ENCODE measurements around the gene RNLS. TPM values are rescaled to one million over a fixed set of nuclear protein-coding genes. Genes with fewer than 3 reads are reported as not detected.

Gene RNLS
- polyA plus RNA-seq, 2 of the 4 experiments (the other 2 are of a cell fraction): 11.7 to 16.8 TPM

DNA sequence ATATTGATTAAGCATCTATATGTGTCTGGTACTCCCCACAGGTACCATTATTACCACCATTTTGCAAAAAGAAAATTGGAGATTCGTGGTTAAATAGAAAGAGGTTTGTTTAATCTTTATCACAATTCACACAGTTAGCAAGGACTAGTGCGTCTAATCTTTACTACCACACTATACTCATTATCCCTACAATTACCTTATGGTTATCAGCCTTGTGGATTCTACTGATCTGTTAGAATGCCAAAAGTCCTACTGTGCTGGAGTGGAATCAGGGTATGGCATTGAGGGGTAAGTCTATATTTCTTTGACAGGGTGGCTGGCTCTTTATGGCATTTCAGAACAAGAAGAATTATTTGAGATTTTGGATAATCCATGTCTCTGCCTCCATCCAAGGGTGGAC is 156.1 kb downstream of the RNLS start:
- no peak for TF ChIP-seq RAD21 (conservative IDR thresholded peaks at IDR 0.05 in 1 of 2, IDR thresholded peaks at IDR 0.05 in 1 of 2)
- TF ChIP-seq, protein P1, sequence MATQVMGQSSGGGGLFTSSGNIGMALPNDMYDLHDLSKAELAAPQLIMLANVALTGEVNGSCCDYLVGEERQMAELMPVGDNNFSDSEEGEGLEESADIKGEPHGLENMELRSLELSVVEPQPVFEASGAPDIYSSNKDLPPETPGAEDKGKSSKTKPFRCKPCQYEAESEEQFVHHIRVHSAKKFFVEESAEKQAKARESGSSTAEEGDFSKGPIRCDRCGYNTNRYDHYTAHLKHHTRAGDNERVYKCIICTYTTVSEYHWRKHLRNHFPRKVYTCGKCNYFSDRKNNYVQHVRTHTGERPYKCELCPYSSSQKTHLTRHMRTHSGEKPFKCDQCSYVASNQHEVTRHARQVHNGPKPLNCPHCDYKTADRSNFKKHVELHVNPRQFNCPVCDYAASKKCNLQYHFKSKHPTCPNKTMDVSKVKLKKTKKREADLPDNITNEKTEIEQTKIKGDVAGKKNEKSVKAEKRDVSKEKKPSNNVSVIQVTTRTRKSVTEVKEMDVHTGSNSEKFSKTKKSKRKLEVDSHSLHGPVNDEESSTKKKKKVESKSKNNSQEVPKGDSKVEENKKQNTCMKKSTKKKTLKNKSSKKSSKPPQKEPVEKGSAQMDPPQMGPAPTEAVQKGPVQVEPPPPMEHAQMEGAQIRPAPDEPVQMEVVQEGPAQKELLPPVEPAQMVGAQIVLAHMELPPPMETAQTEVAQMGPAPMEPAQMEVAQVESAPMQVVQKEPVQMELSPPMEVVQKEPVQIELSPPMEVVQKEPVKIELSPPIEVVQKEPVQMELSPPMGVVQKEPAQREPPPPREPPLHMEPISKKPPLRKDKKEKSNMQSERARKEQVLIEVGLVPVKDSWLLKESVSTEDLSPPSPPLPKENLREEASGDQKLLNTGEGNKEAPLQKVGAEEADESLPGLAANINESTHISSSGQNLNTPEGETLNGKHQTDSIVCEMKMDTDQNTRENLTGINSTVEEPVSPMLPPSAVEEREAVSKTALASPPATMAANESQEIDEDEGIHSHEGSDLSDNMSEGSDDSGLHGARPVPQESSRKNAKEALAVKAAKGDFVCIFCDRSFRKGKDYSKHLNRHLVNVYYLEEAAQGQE (IDR thresholded peaks at IDR 0.05): no peak
- no peak for TF ChIP-seq RFX5 (IDR thresholded peaks at IDR 0.05)
- TF ChIP-seq, protein P2, sequence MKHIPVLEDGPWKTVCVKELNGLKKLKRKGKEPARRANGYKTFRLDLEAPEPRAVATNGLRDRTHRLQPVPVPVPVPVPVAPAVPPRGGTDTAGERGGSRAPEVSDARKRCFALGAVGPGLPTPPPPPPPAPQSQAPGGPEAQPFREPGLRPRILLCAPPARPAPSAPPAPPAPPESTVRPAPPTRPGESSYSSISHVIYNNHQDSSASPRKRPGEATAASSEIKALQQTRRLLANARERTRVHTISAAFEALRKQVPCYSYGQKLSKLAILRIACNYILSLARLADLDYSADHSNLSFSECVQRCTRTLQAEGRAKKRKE (CRISPR knock-in tag; IDR thresholded peaks at IDR 0.05; ENCODE audit: low read depth): no peak
- TF ChIP-seq EP300 (IDR thresholded peaks at IDR 0.05): no peak
- TF ChIP-seq MAZ (IDR thresholded peaks at IDR 0.05; ENCODE audit: borderline replicate concordance, low read depth, low read length): no peak
- no peak for TF ChIP-seq SREBF2 (IDR thresholded peaks at IDR 0.05)
- TF ChIP-seq RNF2 (IDR thresholded peaks at IDR 0.05; ENCODE audit: borderline replicate concordance, low read depth): no peak
- no peak for TF ChIP-seq NR3C1 (IDR thresholded peaks at IDR 0.05)
- no peak for TF ChIP-seq ZC3H11A (IDR thresholded peaks at IDR 0.05)
- no peak for TF ChIP-seq POLR2AphosphoS2 (conservative IDR thresholded peaks at IDR 0.05; ENCODE audit: low read length)
- TF ChIP-seq KDM1A (IDR thresholded peaks at IDR 0.05; ENCODE audit: low read depth): no peak
- TF ChIP-seq NPAS2 (CRISPR knock-in tag; IDR thresholded peaks at IDR 0.05; ENCODE audit: borderline replicate concordance): no peak
- DNase-seq (ENCODE audit: low read depth in 1 of 2, low spot score in 1 of 2) (no peak), ATAC-seq (no peak), FAIRE-seq (no peak)
- H3K9me3 ChIP-seq: no peaks in the 10 kb centered on the region
- POLR2A ChIA-PET: no interaction called here
- peaks cover 17% of the 10 kb centered on the region for H3K4me1 ChIP-seq
- H3K27ac ChIP-seq: no peak overlapping the region
- WGBS (ENCODE audit: missing lambda C conversion rate): 61% methylated on average over 2 of the region's 2 CpGs
- H3K4me3 ChIP-seq: no peak overlapping the region
- H3K4me2 ChIP-seq: no peak overlapping the region
- CTCF ChIA-PET: no interaction called here

DNA sequence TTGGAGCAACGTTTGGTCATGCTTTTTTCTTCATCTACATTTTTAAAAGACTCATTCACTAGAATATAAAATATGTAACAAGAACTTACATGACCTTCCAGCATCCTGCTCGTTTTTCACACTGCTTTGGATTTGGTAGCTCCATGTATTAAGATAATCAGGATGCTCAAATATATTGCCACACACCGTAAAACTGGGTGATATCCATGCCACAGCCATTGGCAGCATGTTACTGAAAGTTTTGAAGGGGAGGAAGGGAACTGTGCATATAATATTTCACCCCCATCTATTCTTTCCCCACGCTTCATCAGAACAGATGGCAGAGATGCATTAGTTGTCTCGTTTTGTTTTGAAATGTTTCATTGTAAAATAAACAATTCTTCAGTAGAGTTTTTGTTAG is 158.2 kb downstream of the RNLS start:
- ChIA-PET CTCF (no interaction called here), POLR2A (no interaction called here)
- FAIRE-seq (no peak), ATAC-seq (no peak), DNase-seq (ENCODE audit: low read depth in 1 of 2, low spot score in 1 of 2) (no peak)
- Histone ChIP-seq H3K4me2 (no peak overlapping the region), H3K27ac (no peak overlapping the region), H3K4me3 (no peak overlapping the region), H3K9me3 (no peaks in the 10 kb centered on the region), H3K4me1 (peaks cover 17% of the 10 kb centered on the region)
- TF ChIP-seq, protein P3, sequence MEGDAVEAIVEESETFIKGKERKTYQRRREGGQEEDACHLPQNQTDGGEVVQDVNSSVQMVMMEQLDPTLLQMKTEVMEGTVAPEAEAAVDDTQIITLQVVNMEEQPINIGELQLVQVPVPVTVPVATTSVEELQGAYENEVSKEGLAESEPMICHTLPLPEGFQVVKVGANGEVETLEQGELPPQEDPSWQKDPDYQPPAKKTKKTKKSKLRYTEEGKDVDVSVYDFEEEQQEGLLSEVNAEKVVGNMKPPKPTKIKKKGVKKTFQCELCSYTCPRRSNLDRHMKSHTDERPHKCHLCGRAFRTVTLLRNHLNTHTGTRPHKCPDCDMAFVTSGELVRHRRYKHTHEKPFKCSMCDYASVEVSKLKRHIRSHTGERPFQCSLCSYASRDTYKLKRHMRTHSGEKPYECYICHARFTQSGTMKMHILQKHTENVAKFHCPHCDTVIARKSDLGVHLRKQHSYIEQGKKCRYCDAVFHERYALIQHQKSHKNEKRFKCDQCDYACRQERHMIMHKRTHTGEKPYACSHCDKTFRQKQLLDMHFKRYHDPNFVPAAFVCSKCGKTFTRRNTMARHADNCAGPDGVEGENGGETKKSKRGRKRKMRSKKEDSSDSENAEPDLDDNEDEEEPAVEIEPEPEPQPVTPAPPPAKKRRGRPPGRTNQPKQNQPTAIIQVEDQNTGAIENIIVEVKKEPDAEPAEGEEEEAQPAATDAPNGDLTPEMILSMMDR (IDR thresholded peaks at IDR 0.05): no peak
- TF ChIP-seq, protein P4, sequence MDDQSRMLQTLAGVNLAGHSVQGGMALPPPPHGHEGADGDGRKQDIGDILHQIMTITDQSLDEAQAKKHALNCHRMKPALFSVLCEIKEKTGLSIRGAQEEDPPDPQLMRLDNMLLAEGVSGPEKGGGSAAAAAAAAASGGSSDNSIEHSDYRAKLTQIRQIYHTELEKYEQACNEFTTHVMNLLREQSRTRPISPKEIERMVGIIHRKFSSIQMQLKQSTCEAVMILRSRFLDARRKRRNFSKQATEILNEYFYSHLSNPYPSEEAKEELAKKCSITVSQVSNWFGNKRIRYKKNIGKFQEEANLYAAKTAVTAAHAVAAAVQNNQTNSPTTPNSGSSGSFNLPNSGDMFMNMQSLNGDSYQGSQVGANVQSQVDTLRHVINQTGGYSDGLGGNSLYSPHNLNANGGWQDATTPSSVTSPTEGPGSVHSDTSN (IDR thresholded peaks at IDR 0.05): no peak
- TF ChIP-seq EHMT2 (IDR thresholded peaks at IDR 0.05; ENCODE audit: low read depth) (no peak), PHF8 (IDR thresholded peaks at IDR 0.05; ENCODE audit: borderline replicate concordance, low read depth) (no peak), EHF (CRISPR knock-in tag; IDR thresholded peaks at IDR 0.05) (no peak)
- TF ChIP-seq, protein P5, sequence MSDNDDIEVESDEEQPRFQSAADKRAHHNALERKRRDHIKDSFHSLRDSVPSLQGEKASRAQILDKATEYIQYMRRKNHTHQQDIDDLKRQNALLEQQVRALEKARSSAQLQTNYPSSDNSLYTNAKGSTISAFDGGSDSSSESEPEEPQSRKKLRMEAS (IDR thresholded peaks at IDR 0.05): no peak
- 35% methylated on average over 5 of the region's 5 CpGs for WGBS (ENCODE audit: missing lambda C conversion rate)
